H1 (cell line): ENCODE data around the gene ZIM2. TPM values are rescaled to one million over a fixed set of nuclear protein-coding genes. Genes with fewer than 3 reads are reported as not detected.
"Not testable (repeated sequence)": the region's sequence is repeated elsewhere in the genome, so short reads cannot be mapped to it uniquely, and the experiment has no call there.

Source experiments
- CTCF ChIA-PET: fragments of 300-600 bp; sonication (Branson Sonifier 250); formaldehyde crosslinking; loops from one replicate; lab custom pipeline; 2021; ENCODE audit not compliant: partially characterized antibody; lab: Charles Lee
- POLR2A ChIA-PET: fragments of 300-600 bp; sonication (Branson Sonifier 250); formaldehyde crosslinking; loops from one replicate; lab custom pipeline; 2021; ENCODE audit warnings: inconsistent platforms; ENCODE audit not compliant: partially characterized antibody; lab: Charles Lee
- DNase-seq, 2 experiments: peaks; one replicate each; pipeline versions ENCODE4 v3.0.0 to v3.0.0-alpha.2; 2010 to 2022; ENCODE audit warnings: low spot score in 2 of 2, low read depth in 1 of 2, mixed read lengths in 1 of 2
- FAIRE-seq: peaks from 2 replicates; lab custom pipeline; 2011; peaks lifted over from hg19 to GRCh38; lab: Jason Lieb, UNC
- H2AFZ ChIP-seq: 2 replicates; pipeline ENCODE4 v1.8.1; 2012; ENCODE audit warnings: low read length, inconsistent platforms
- H2AK5ac ChIP-seq: 2 replicates; pipeline ENCODE4 v1.6.1; 2013; ENCODE audit warnings: low read depth, low read length
- H2BK120ac ChIP-seq: replicated peaks from 2 replicates; pipeline ENCODE3; 2013; ENCODE audit warnings: low read depth, low read length, inconsistent platforms
- H2BK12ac ChIP-seq: 2 replicates; pipeline ENCODE4 v1.6.1; 2013; ENCODE audit warnings: low read depth, low read length
- H2BK15ac ChIP-seq: 2 replicates; pipeline ENCODE4 v1.6.1; 2013; ENCODE audit warnings: low read length
- H2BK20ac ChIP-seq: 2 replicates; pipeline ENCODE4 v1.6.1; 2013; ENCODE audit warnings: low read length
- H2BK5ac ChIP-seq: 2 replicates; pipeline ENCODE4 v1.6.1; 2013; ENCODE audit warnings: low read depth, low read length
- H3K14ac ChIP-seq: 2 replicates; pipeline ENCODE4 v1.6.1; 2013; ENCODE audit warnings: inconsistent platforms; ENCODE audit not compliant: insufficient read length
- H3K18ac ChIP-seq: 2 replicates; pipeline ENCODE4 v1.6.1; 2013; ENCODE audit warnings: low read length; ENCODE audit errors: extremely low read depth
- H3K23ac ChIP-seq: 2 replicates; pipeline ENCODE4 v1.6.1; 2013; ENCODE audit warnings: inconsistent platforms; ENCODE audit not compliant: insufficient read length
- H3K23me2 ChIP-seq: 2 replicates; pipeline ENCODE4 v1.6.1; 2013; ENCODE audit warnings: low read depth, low read length
- H3K27ac ChIP-seq: 2 replicates; pipeline ENCODE4 v1.6.1; 2011; ENCODE audit warnings: low read depth, low read length, inconsistent platforms
- H3K27me3 ChIP-seq, 4 experiments: replicated peaks in 1 of 4; 1 replicate in 1 of 4; 2 replicates in 3 of 4; pipeline versions ENCODE4 v1.6.1 to v1.8.1; 2011 to 2013; ENCODE audit warnings: low read length in 3 of 4, mild to moderate bottlenecking in 3 of 4, inconsistent platforms in 2 of 4, mixed read lengths in 2 of 4, moderate library complexity in 1 of 4; ENCODE audit not compliant: control insufficient read depth in 3 of 4, insufficient read depth in 3 of 4; ENCODE audit errors: extremely low read depth in 1 of 4
- H3K36me3 ChIP-seq, 4 experiments: 2 replicates each; pipeline versions ENCODE4 v1.6.1 to v1.8.1; 2011 to 2013; ENCODE audit warnings: mild to moderate bottlenecking in 4 of 4, low read length in 3 of 4, moderate library complexity in 2 of 4, control low read depth in 1 of 4, inconsistent platforms in 1 of 4; ENCODE audit not compliant: insufficient read depth in 4 of 4, control insufficient read depth in 2 of 4
- H3K4ac ChIP-seq: replicated peaks from 2 replicates; pipeline ENCODE3; 2013; ENCODE audit warnings: low read length, low read depth, mixed read lengths, inconsistent platforms; ENCODE audit not compliant: insufficient read length
- H3K4me1 ChIP-seq, 4 experiments: replicated peaks in 1 of 4; 1 replicate in 1 of 4; 2 replicates in 3 of 4; pipeline versions ENCODE4 v1.6.1 to v1.8.1; 2011 to 2013; ENCODE audit warnings: low read length in 3 of 4, inconsistent platforms in 2 of 4, mixed read lengths in 1 of 4; ENCODE audit not compliant: insufficient read depth in 4 of 4, control insufficient read depth in 3 of 4
- H3K4me2 ChIP-seq, 2 experiments: 2 replicates each; pipeline versions ENCODE4 v1.6.1 to v1.8.1; 2011 to 2013; ENCODE audit warnings: low read depth in 2 of 2, low read length in 2 of 2, control low read depth in 1 of 2, inconsistent platforms in 1 of 2, mild to moderate bottlenecking in 1 of 2; ENCODE audit not compliant: insufficient read depth in 1 of 2
- H3K4me3 ChIP-seq, 4 experiments: fragments of 200-600, 300-600 bp in 1 of 4; sonication (generic), shearing (Covaris generic), sonication (Bioruptor Twin) in 1 of 4; 2 replicates each; pipeline versions ENCODE4 v1.5.1 to v1.8.1; 2011 to 2016; ENCODE audit warnings: low read length in 4 of 4, low read depth in 3 of 4, control low read depth in 2 of 4, inconsistent platforms in 2 of 4, mild to moderate bottlenecking in 2 of 4, mixed read lengths in 1 of 4, moderate library complexity in 1 of 4; ENCODE audit not compliant: insufficient read depth in 2 of 4; ENCODE audit errors: extremely low read depth in 1 of 4
- H3K56ac ChIP-seq: replicated peaks from 2 replicates; pipeline ENCODE3; 2013; ENCODE audit warnings: low read depth, mild to moderate bottlenecking, mixed read lengths, low read length, inconsistent platforms; ENCODE audit not compliant: insufficient read length
- H3K79me1 ChIP-seq: 2 replicates; pipeline ENCODE4 v1.6.1; 2013; ENCODE audit warnings: low read depth, low read length, control low read depth
- H3K79me2 ChIP-seq, 2 experiments: 2 replicates each; pipeline versions ENCODE4 v1.6.1 to v1.8.1; 2012 to 2013; ENCODE audit warnings: low read length in 2 of 2, mild to moderate bottlenecking in 2 of 2, inconsistent platforms in 1 of 2; ENCODE audit not compliant: insufficient read depth in 2 of 2, control insufficient read depth in 1 of 2
- H3K9ac ChIP-seq, 4 experiments: replicated peaks in 1 of 4; 1 replicate in 1 of 4; 2 replicates in 3 of 4; pipeline versions ENCODE4 v1.6.1 to v1.8.1; 2011 to 2013; ENCODE audit warnings: low read depth in 3 of 4, low read length in 3 of 4, control low read depth in 2 of 4, mild to moderate bottlenecking in 2 of 4, moderate library complexity in 2 of 4, inconsistent platforms in 1 of 4; ENCODE audit errors: extremely low read depth in 1 of 4
- H3K9me3 ChIP-seq, 2 experiments: 2 replicates each; pipeline versions ENCODE4 v1.6.1 to v1.8.1; 2012 to 2013; ENCODE audit warnings: mild to moderate bottlenecking in 2 of 2, moderate library complexity in 2 of 2, control low read depth in 1 of 2, inconsistent platforms in 1 of 2, low read depth in 1 of 2, low read length in 1 of 2, mixed read lengths in 1 of 2; ENCODE audit not compliant: insufficient read depth in 2 of 2
- H4K20me1 ChIP-seq, 2 experiments: replicated peaks in 1 of 2; 2 replicates each; pipeline versions ENCODE3 to v1.8.1; 2011 to 2013; ENCODE audit warnings: inconsistent platforms in 2 of 2, low read length in 2 of 2, mild to moderate bottlenecking in 1 of 2; ENCODE audit not compliant: insufficient read depth in 2 of 2, control insufficient read depth in 1 of 2
- H4K5ac ChIP-seq: 2 replicates; pipeline ENCODE4 v1.6.1; 2013; ENCODE audit warnings: low read length, low read depth, mixed read lengths, inconsistent platforms; ENCODE audit not compliant: insufficient read length
- H4K8ac ChIP-seq: 2 replicates; pipeline ENCODE4 v1.8.0; 2013; ENCODE audit warnings: mild to moderate bottlenecking, moderate library complexity, low read length, inconsistent platforms; ENCODE audit not compliant: insufficient read depth; ENCODE audit errors: extremely low read depth
- H4K91ac ChIP-seq: replicated peaks from 2 replicates; pipeline ENCODE3; 2013; ENCODE audit warnings: low read length, mixed read lengths, inconsistent platforms; ENCODE audit not compliant: insufficient read length
- WGBS, 2 experiments: shearing (Covaris generic) in 1 of 2; methylation state at CpG; one replicate each; pipeline versions ENCODE4 v1.1.6 to v1.1.7; 2013 to 2015; ENCODE audit warnings: low lambda C conversion rate in 2 of 2, mixed read lengths in 2 of 2, inconsistent platforms in 1 of 2, low coverage in 1 of 2, missing lambda C conversion rate in 1 of 2; ENCODE audit not compliant: insufficient replicate concordance in 2 of 2, insufficient coverage in 1 of 2, insufficient read length in 1 of 2; ENCODE audit errors: extremely low coverage in 1 of 2, missing lambda C conversion rate in 1 of 2; 5-methylcytosine and 5-hydroxymethylcytosine counted together
- polyA plus RNA-seq, 7 experiments: library from polyadenylated mRNA; depleted of rRNA in 3 of 7; stranded (reverse) in 5 of 7; unstranded in 2 of 7; fragments of >200 nt in 5 of 7; fragments of 200-250 nt in 2 of 7; gene quantifications; 1 replicate in 5 of 7; 2 replicates in 1 of 7; 4 replicates in 1 of 7; pipeline versions ENCODE4 v1.2.1 to v1.2.3, GENCODE V29; 2011 to 2013; ENCODE audit warnings: missing spikeins in 2 of 7, mixed read lengths in 2 of 7
- total RNA-seq: library from RNA; stranded (reverse); fragmentation: NEBNext Ultra II Directional; extraction: Animal tissue kit (Norgen Biotek cat#: 25700); gene quantifications from 2 replicates; pipeline ENCODE4 v1.2.1, GENCODE V29; 2021

ZIM2 gene
- total and polyA plus RNA-seq, 2 of the 8 experiments (the other 6 are each of a cell fraction or from before 2014, with no cell fraction given) = not detected

GRCh38 chr19:56852361-56852760, 11.8 kb upstream of the ZIM2 start:
- H3K4me3 ChIP-seq, H3K23ac ChIP-seq, H2AK5ac ChIP-seq, H3K4me1 ChIP-seq, H3K23me2 ChIP-seq, H3K14ac ChIP-seq, H2BK20ac ChIP-seq, H4K20me1 ChIP-seq, POLR2A ChIA-PET, H3K79me2 ChIP-seq, H4K8ac ChIP-seq, H2BK15ac ChIP-seq, H3K4me2 ChIP-seq, H2BK120ac ChIP-seq, DNase-seq, H2AFZ ChIP-seq, H3K9ac ChIP-seq, H3K4ac ChIP-seq, H2BK5ac ChIP-seq, H3K18ac ChIP-seq, H3K27ac ChIP-seq, H3K56ac ChIP-seq, FAIRE-seq, H3K36me3 ChIP-seq, CTCF ChIA-PET, H3K27me3 ChIP-seq, H4K91ac ChIP-seq, H4K5ac ChIP-seq, H2BK12ac ChIP-seq, H3K79me1 ChIP-seq: not testable (repeated sequence)
- peaks cover 63 to 71% of the 10 kb centered on the region in 2 experiments for H3K9me3 ChIP-seq
- WGBS, 2 experiments = 80% methylated on average over 2 of the region's 2 CpGs; no CpG with 5 or more reads in 1 of the 2 experiments
